Mesothelial cell of epicardium (in vitro differentiated cells): ENCODE measurements around the gene MDFIC2. TPM values are rescaled to one million over a fixed set of nuclear protein-coding genes. Genes with fewer than 3 reads are reported as not detected.

Source experiments
- DNase-seq, 2 experiments: peaks; one replicate each; pipeline ENCODE4 v3.0.0; 2021; ENCODE audit warnings: low spot score in 2 of 2; ENCODE audit not compliant: unreplicated experiment in 2 of 2
- H3K27ac Mint-ChIP-seq: 2 replicates; pipeline ENCODE4 v1.8.0; 2021; ENCODE audit warnings: mixed read lengths
- H3K27me3 Mint-ChIP-seq: 2 replicates; pipeline ENCODE4 v1.8.0; 2021; ENCODE audit warnings: low read depth, mixed read lengths
- H3K36me3 Mint-ChIP-seq: 2 replicates; pipeline ENCODE4 v1.8.0; 2021; ENCODE audit warnings: mixed read lengths
- H3K4me1 Mint-ChIP-seq: 2 replicates; pipeline ENCODE4 v1.8.0; 2021; ENCODE audit warnings: mixed read lengths
- H3K4me3 Mint-ChIP-seq: 2 replicates; pipeline ENCODE4 v1.8.0; 2021; ENCODE audit warnings: mild to moderate bottlenecking, moderate library complexity, mixed read lengths
- H3K9me3 Mint-ChIP-seq: 2 replicates; pipeline ENCODE4 v1.8.0; 2021; ENCODE audit warnings: mixed read lengths
- total RNA-seq: library from RNA; stranded (reverse); gene quantifications from 3 replicates; pipeline ENCODE4 v1.2.1, GENCODE V29; 2021
- TF ChIP-seq, protein P1 (sequence below): fragments of 200-600 bp; sonication (generic); IDR thresholded peaks from one replicate; pipeline ENCODE4 v1.5.0; 2021; ENCODE audit warnings: antibody characterized with exemption; ENCODE audit not compliant: unreplicated experiment

Gene MDFIC2
- total RNA-seq, 1 donor from 2014 or later = not detected

- Mint-ChIP-seq H3K9me3 (peaks cover 8% of the 10 kb centered on the region), H3K4me1 (peaks cover 2% of the 10 kb centered on the region), H3K27ac (no peak overlapping the region), H3K4me3 (no peak overlapping the region), H3K36me3 (no peaks in the 10 kb centered on the region), H3K27me3 (peaks cover 63% of the 10 kb centered on the region)
- DNase-seq = no peak
- TF ChIP-seq, protein P1, sequence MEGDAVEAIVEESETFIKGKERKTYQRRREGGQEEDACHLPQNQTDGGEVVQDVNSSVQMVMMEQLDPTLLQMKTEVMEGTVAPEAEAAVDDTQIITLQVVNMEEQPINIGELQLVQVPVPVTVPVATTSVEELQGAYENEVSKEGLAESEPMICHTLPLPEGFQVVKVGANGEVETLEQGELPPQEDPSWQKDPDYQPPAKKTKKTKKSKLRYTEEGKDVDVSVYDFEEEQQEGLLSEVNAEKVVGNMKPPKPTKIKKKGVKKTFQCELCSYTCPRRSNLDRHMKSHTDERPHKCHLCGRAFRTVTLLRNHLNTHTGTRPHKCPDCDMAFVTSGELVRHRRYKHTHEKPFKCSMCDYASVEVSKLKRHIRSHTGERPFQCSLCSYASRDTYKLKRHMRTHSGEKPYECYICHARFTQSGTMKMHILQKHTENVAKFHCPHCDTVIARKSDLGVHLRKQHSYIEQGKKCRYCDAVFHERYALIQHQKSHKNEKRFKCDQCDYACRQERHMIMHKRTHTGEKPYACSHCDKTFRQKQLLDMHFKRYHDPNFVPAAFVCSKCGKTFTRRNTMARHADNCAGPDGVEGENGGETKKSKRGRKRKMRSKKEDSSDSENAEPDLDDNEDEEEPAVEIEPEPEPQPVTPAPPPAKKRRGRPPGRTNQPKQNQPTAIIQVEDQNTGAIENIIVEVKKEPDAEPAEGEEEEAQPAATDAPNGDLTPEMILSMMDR = no peak
Measured at GRCh38 chr3:70201975-70202374, 110.5 kb downstream of the MDFIC2 start.

DNA sequence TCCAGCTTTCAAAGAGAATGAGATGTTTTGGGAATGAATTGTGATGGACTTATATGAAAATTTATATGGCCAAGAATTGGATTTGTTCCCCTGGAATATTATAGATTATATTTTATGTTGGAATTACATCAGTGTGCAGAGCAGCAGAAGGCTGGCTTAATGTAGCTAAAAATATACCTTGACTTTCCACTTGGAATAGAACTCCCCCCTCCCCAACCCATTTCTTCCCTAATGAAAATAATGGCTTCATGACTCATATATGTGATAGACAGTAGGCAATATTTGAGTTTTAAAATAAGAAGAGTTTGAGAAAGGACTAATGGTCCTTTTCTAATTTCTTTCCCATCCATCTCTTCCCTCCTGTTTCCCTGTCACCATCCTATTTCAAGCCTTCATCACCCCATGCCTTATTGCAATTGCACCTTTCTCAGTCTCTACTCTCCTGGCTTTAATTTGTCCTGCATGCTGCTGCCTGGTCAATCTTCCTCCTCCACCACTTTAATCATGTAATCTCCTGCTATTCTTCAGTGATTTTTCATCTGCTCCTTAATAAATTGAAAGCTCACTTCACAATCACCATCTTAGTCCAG is 122.5 kb downstream of the MDFIC2 start:
- H3K27me3 Mint-ChIP-seq = peaks cover 49% of the 10 kb centered on the region
- no peak for DNase-seq
- H3K9me3 Mint-ChIP-seq = no peaks in the 10 kb centered on the region
- no peak overlapping the region for H3K4me3 Mint-ChIP-seq
- no peaks in the 10 kb centered on the region for H3K36me3 Mint-ChIP-seq
- no peaks in the 10 kb centered on the region for H3K4me1 Mint-ChIP-seq
- no peak overlapping the region for H3K27ac Mint-ChIP-seq
- TF ChIP-seq, protein P1 = no peak

GRCh38 chr3:70186221-70186620 is 126.2 kb downstream of the MDFIC2 start:
- Mint-ChIP-seq H3K9me3 (no peaks in the 10 kb centered on the region), H3K27me3 (peaks cover 69% of the 10 kb centered on the region), H3K4me1 (no peaks in the 10 kb centered on the region), H3K4me3 (no peak overlapping the region), H3K36me3 (no peaks in the 10 kb centered on the region), H3K27ac (no peak overlapping the region)
- no peak for DNase-seq
- TF ChIP-seq, protein P1 = no peak

DNA sequence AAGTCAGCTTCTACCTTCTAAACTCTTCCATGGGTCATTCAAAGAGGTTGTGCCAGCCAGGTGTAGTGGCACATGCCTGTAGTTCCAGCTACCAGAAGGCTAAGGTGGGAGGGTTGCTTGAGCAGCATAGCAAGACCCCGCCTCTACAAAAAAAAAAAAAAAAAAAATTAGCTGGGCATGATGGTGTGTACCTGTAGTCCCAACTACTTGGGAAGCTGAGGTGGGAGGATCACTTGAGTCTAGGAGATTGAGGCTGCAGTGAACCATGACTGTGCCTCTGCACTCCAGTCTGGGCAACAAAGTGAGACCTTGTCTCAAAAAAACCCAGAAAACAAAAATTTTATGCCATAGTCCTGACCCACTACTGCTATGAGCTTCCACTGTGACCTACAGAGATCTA is 126.8 kb downstream of the MDFIC2 start:
- no peaks in the 10 kb centered on the region for H3K9me3 Mint-ChIP-seq
- TF ChIP-seq, protein P1 = no peak

GRCh38 chr3:70183781-70184504 is 128.5 kb downstream of the MDFIC2 start:
- Mint-ChIP-seq H3K27ac (no peak overlapping the region), H3K36me3 (no peaks in the 10 kb centered on the region), H3K4me3 (no peak overlapping the region), H3K27me3 (peaks cover 60% of the 10 kb centered on the region), H3K4me1 (no peaks in the 10 kb centered on the region), H3K9me3 (no peaks in the 10 kb centered on the region)
- TF ChIP-seq, protein P1 = no peak
- DNase-seq = no peak

More for the DNA sequence above, 126.8 kb downstream of the MDFIC2 start:
- Mint-ChIP-seq H3K27me3 (peaks cover 69% of the 10 kb centered on the region), H3K4me1 (no peaks in the 10 kb centered on the region), H3K4me3 (no peak overlapping the region), H3K27ac (no peak overlapping the region), H3K36me3 (no peaks in the 10 kb centered on the region)
- no peak for DNase-seq
